GM12892 (cell line): ENCODE measurements around the gene AXDND1.
"Not testable (repeated sequence)": the region's sequence is repeated elsewhere in the genome, so short reads cannot be mapped to it uniquely, and the experiment has no call there.

Experiments
- POLR2A ChIP-seq: IDR thresholded peaks from 2 replicates; pipeline ENCODE4 v1.6.1; 2011; ENCODE audit warnings: low read depth, low read length, control low read depth
- POLR2AphosphoS5 ChIP-seq: IDR thresholded peaks from 2 replicates; pipeline ENCODE4 v1.6.1; 2011; ENCODE audit warnings: low read depth, low read length, control low read depth

DNA sequence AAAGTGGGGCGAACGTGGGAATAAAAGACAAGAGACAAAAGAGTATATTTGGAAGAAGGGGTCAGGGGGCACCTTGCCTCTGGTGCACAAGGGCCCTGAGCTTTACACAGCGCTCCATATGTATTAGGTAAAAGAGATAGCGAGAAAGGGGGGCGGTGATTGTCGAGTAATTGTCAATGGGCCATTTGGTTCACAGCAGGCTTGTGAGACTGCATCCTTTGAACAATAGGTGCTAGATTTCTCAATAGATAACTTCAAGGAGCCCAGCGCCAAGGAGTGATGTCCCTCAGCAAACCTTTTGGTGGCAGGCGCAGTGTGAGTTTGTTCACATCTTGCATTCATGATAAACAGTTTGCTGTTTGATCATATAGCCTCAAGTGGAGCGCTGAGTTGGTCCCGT is 77.1 kb downstream of the AXDND1 start:
- not testable (repeated sequence) for TF ChIP-seq POLR2A, POLR2AphosphoS5
